Liver (tissue), 9 donors: ENCODE data around the gene NHSL2. TPM values are rescaled to one million over a fixed set of nuclear protein-coding genes. Genes with fewer than 3 reads are reported as not detected.
"Not testable (repeated sequence)": the region's sequence is repeated elsewhere in the genome, so short reads cannot be mapped to it uniquely, and the experiment has no call there.

Experiments
- DNase-seq: peaks from one replicate; pipeline ENCODE4 v3.0.0-alpha.2; 2017; ENCODE audit warnings: low spot score
- H3K27ac ChIP-seq, 2 donors: one replicate each; pipeline ENCODE4 v1.7.0; 2013; ENCODE audit warnings: inconsistent platforms in 2 of 2, low read length in 2 of 2, control low read depth in 1 of 2, low read depth in 1 of 2, mild to moderate bottlenecking in 1 of 2
- H3K27me3 ChIP-seq, 4 donors: one replicate each; pipeline versions ENCODE4 v1.6.1 to v1.7.0; 2013; ENCODE audit warnings: low read length in 3 of 4, inconsistent platforms in 1 of 4, mild to moderate bottlenecking in 1 of 4, moderate library complexity in 1 of 4; ENCODE audit not compliant: control insufficient read depth in 4 of 4, insufficient read depth in 4 of 4
- H3K36me3 ChIP-seq, 4 donors: one replicate each; pipeline versions ENCODE4 v1.6.1 to v1.7.0; 2013; ENCODE audit warnings: low read length in 3 of 4, mild to moderate bottlenecking in 3 of 4, low read depth in 1 of 4, moderate library complexity in 1 of 4; ENCODE audit not compliant: control insufficient read depth in 4 of 4, insufficient read depth in 3 of 4
- H3K4me1 ChIP-seq, 4 donors: one replicate each; pipeline versions ENCODE4 v1.6.1 to v1.7.0; 2013; ENCODE audit warnings: low read length in 3 of 4, mild to moderate bottlenecking in 3 of 4, moderate library complexity in 1 of 4; ENCODE audit not compliant: control insufficient read depth in 4 of 4, insufficient read depth in 4 of 4
- H3K4me3 ChIP-seq, 3 donors: one replicate each; pipeline versions ENCODE4 v1.6.1 to v1.7.0; 2013; ENCODE audit warnings: low read length in 3 of 3, control low read depth in 1 of 3, low read depth in 1 of 3, mild to moderate bottlenecking in 1 of 3
- H3K9ac ChIP-seq, 2 donors: one replicate each; pipeline ENCODE4 v1.7.0; 2013; ENCODE audit warnings: low read length in 2 of 2, mild to moderate bottlenecking in 2 of 2, moderate library complexity in 2 of 2, control low read depth in 1 of 2, low read depth in 1 of 2
- H3K9me3 ChIP-seq, 4 donors: one replicate each; pipeline versions ENCODE4 v1.6.1 to v1.7.0; 2013; ENCODE audit warnings: low read length in 3 of 4; ENCODE audit not compliant: control insufficient read depth in 4 of 4
- EGR1 ChIP-seq, 2 donors: IDR thresholded peaks; 2 replicates each; pipeline ENCODE4 v1.6.1; 2016 to 2018; ENCODE audit warnings: antibody characterized with exemption in 2 of 2, low read depth in 2 of 2
- FOXA1 ChIP-seq: IDR thresholded peaks from 2 replicates; pipeline ENCODE4 v1.6.1; 2016; ENCODE audit warnings: antibody characterized with exemption
- FOXA2 ChIP-seq: IDR thresholded peaks from 2 replicates; pipeline ENCODE4 v1.6.1; 2016; ENCODE audit warnings: antibody characterized with exemption
- GABPA ChIP-seq, 2 donors: IDR thresholded peaks in 1 of 2; conservative IDR thresholded peaks in 1 of 2; 2 replicates each; pipeline ENCODE4 v1.6.1; 2016; ENCODE audit warnings: antibody characterized with exemption in 2 of 2, mild to moderate bottlenecking in 1 of 2, moderate library complexity in 1 of 2
- HNF4A ChIP-seq, 2 donors: conservative IDR thresholded peaks; 2 replicates each; pipeline ENCODE4 v1.6.1; 2016; ENCODE audit warnings: antibody characterized with exemption in 2 of 2, mild to moderate bottlenecking in 2 of 2
- HNF4G ChIP-seq: IDR thresholded peaks from 2 replicates; pipeline ENCODE4 v1.6.1; 2016; ENCODE audit warnings: antibody characterized with exemption
- JUND ChIP-seq, 2 donors: IDR thresholded peaks; 2 replicates each; pipeline ENCODE4 v1.6.1; 2016; ENCODE audit warnings: antibody characterized with exemption in 2 of 2
- NR2F2 ChIP-seq: IDR thresholded peaks from 2 replicates; pipeline ENCODE4 v1.6.1; 2016; ENCODE audit warnings: antibody characterized with exemption
- RAD21 ChIP-seq, 2 donors: IDR thresholded peaks; 2 replicates each; pipeline ENCODE4 v1.6.1; 2016; ENCODE audit warnings: antibody characterized with exemption in 2 of 2, mild to moderate bottlenecking in 2 of 2
- RXRA ChIP-seq, 2 donors: IDR thresholded peaks; 2 replicates each; pipeline ENCODE4 v1.6.1; 2017 to 2018; ENCODE audit warnings: antibody characterized with exemption in 2 of 2, mild to moderate bottlenecking in 1 of 2
- SP1 ChIP-seq: IDR thresholded peaks from 2 replicates; pipeline ENCODE4 v1.6.1; 2018; ENCODE audit warnings: antibody characterized with exemption, mild to moderate bottlenecking
- TAF1 ChIP-seq: conservative IDR thresholded peaks from 2 replicates; pipeline ENCODE4 v1.6.1; 2016; ENCODE audit warnings: antibody characterized with exemption, mild to moderate bottlenecking
- YY1 ChIP-seq: IDR thresholded peaks from 2 replicates; pipeline ENCODE4 v1.6.1; 2016; ENCODE audit warnings: antibody characterized with exemption, mild to moderate bottlenecking
- WGBS: extraction: QIAGEN DNeasy Blood & Tissue Kit; methylation state at CpG from one replicate; pipeline ENCODE4 v1.1.7; 2013; 5-methylcytosine and 5-hydroxymethylcytosine counted together
- polyA plus RNA-seq, 2 donors: library from polyadenylated mRNA; stranded (reverse) in 1 of 2; unstranded in 1 of 2; fragments of 200-250 nt in 1 of 2; fragments of >200 nt in 1 of 2; fragmentation: Nextera tagmentation in 1 of 2; extraction: Ambion mirVana in 1 of 2; gene quantifications; one replicate each; pipeline versions ENCODE4 v1.2.1 to v1.2.3, GENCODE V29; 2013 to 2015
- total RNA-seq, 2 donors: library from RNA; depleted of rRNA; stranded (reverse); fragments of >200 nt; gene quantifications; one replicate each; pipeline ENCODE4 v1.2.3, GENCODE V29; 2014
- TF ChIP-seq, protein P1 (sequence below): IDR thresholded peaks from 2 replicates; pipeline ENCODE4 v1.6.1; 2016; ENCODE audit warnings: antibody characterized with exemption
- TF ChIP-seq, protein P2 (sequence below): IDR thresholded peaks from 2 replicates; pipeline ENCODE4 v1.6.1; 2016; ENCODE audit warnings: antibody characterized with exemption
- TF ChIP-seq, protein P3 (sequence below): IDR thresholded peaks from 2 replicates; pipeline ENCODE4 v1.6.1; 2016; ENCODE audit warnings: antibody characterized with exemption, mild to moderate bottlenecking
- TF ChIP-seq, protein P4 (sequence below): fragments of 150-350 bp; IDR thresholded peaks from 2 replicates; pipeline ENCODE4 v1.5.1; 2017; ENCODE audit warnings: improper control_type of control experiment, low read depth, low read length; ENCODE audit not compliant: missing input control
- TF ChIP-seq, protein P5 (sequence below): IDR thresholded peaks from 2 replicates; pipeline ENCODE4 v1.6.1; 2016; ENCODE audit warnings: antibody characterized with exemption
- donor health status: healthy.
- donor health status: healthy.
- donor health status: healthy.
- donor health status: healthy.
- donor health status: healthy.

The NHSL2 gene
- total RNA-seq: 1 to 10 TPM; 1.2 to 1.3 TPM
- under 1 TPM; 0.45 to 0.97 TPM for polyA plus RNA-seq

DNA sequence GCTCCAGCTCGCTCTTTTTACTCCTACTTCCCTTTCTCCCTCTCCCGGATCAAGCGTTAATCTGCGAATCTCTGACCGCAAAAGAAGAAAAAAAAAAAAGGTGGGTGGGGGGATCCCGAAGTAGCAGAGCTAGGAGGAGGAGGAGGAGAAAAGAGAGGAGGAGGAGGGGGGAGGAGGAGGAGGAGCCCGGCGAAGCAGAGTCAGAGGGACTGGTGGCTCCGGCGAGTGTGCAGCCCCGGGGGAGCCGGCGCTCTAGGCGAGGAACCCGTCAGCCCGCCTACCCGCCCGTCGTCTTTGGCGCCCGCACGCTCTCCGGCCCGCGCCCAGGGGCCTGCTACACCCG, at the start of gene NHSL2:
TSS of gene NHSL2 (plus strand) at position 203 of the 343 bp plus-strand sequence.
- H3K36me3 ChIP-seq: no peaks in the 10 kb centered on the region
- peak within 1 kb of the TSS in 1 of 3 donors; percentile 47 for H3K4me3 ChIP-seq
- WGBS: 4% methylated on average over 26 of the region's 26 CpGs
- peaks cover 0 to 12% (median 2%) of the 10 kb centered on the region in 4 donors for H3K4me1 ChIP-seq
- no peak for DNase-seq
- TF ChIP-seq, protein P1, sequence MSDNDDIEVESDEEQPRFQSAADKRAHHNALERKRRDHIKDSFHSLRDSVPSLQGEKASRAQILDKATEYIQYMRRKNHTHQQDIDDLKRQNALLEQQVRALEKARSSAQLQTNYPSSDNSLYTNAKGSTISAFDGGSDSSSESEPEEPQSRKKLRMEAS: no peak
- TF ChIP-seq GABPA (IDR thresholded peaks at IDR 0.05 in 1 of 2, conservative IDR thresholded peaks at IDR 0.05 in 1 of 2) (no peak), HNF4G (no peak), RXRA (IDR thresholded peaks at IDR 0.05) (no peak), SP1 (no peak), HNF4A (conservative IDR thresholded peaks at IDR 0.05) (no peak)
- TF ChIP-seq, protein P2, sequence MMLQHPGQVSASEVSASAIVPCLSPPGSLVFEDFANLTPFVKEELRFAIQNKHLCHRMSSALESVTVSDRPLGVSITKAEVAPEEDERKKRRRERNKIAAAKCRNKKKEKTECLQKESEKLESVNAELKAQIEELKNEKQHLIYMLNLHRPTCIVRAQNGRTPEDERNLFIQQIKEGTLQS: no peak
- no peak within 1 kb of the TSS for H3K27ac ChIP-seq
- no peak within 1 kb of the TSS for H3K9ac ChIP-seq
- H3K27me3 ChIP-seq: peaks cover 0 to 5% (median 0%) of the 10 kb centered on the region in 4 donors
- H3K9me3 ChIP-seq: no peaks in the 10 kb centered on the region

DNA sequence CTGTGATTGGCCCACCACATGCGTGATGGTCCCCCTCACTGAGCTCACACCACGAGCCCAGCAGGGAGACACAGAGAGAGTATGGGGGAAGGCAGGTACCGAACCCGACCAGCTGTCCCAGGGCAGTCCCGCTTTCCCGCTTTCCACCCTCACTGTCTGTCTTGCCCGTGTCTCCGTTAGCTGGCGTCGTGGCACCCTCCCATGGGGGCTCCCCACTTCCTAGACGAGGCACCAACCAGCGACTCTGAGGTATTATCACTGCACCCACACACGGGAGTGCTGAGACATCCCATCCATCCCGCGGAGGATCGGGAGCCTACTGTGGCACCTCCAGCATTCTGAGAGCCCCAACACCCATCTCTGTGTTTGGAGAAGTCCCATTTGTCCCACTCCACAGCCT, 43.0 kb upstream of the NHSL2 start:
- TF ChIP-seq YY1: no peak
- TF ChIP-seq FOXA1: no peak
- TF ChIP-seq RXRA (IDR thresholded peaks at IDR 0.05): no peak
- TF ChIP-seq HNF4G: no peak
- TF ChIP-seq, protein P3, sequence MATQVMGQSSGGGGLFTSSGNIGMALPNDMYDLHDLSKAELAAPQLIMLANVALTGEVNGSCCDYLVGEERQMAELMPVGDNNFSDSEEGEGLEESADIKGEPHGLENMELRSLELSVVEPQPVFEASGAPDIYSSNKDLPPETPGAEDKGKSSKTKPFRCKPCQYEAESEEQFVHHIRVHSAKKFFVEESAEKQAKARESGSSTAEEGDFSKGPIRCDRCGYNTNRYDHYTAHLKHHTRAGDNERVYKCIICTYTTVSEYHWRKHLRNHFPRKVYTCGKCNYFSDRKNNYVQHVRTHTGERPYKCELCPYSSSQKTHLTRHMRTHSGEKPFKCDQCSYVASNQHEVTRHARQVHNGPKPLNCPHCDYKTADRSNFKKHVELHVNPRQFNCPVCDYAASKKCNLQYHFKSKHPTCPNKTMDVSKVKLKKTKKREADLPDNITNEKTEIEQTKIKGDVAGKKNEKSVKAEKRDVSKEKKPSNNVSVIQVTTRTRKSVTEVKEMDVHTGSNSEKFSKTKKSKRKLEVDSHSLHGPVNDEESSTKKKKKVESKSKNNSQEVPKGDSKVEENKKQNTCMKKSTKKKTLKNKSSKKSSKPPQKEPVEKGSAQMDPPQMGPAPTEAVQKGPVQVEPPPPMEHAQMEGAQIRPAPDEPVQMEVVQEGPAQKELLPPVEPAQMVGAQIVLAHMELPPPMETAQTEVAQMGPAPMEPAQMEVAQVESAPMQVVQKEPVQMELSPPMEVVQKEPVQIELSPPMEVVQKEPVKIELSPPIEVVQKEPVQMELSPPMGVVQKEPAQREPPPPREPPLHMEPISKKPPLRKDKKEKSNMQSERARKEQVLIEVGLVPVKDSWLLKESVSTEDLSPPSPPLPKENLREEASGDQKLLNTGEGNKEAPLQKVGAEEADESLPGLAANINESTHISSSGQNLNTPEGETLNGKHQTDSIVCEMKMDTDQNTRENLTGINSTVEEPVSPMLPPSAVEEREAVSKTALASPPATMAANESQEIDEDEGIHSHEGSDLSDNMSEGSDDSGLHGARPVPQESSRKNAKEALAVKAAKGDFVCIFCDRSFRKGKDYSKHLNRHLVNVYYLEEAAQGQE: no peak
- TF ChIP-seq, protein P2: no peak
- TF ChIP-seq, protein P1: no peak
- TF ChIP-seq HNF4A (conservative IDR thresholded peaks at IDR 0.05): no peak
- no peak for TF ChIP-seq FOXA2
- TF ChIP-seq, protein P4, sequence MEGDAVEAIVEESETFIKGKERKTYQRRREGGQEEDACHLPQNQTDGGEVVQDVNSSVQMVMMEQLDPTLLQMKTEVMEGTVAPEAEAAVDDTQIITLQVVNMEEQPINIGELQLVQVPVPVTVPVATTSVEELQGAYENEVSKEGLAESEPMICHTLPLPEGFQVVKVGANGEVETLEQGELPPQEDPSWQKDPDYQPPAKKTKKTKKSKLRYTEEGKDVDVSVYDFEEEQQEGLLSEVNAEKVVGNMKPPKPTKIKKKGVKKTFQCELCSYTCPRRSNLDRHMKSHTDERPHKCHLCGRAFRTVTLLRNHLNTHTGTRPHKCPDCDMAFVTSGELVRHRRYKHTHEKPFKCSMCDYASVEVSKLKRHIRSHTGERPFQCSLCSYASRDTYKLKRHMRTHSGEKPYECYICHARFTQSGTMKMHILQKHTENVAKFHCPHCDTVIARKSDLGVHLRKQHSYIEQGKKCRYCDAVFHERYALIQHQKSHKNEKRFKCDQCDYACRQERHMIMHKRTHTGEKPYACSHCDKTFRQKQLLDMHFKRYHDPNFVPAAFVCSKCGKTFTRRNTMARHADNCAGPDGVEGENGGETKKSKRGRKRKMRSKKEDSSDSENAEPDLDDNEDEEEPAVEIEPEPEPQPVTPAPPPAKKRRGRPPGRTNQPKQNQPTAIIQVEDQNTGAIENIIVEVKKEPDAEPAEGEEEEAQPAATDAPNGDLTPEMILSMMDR: no peak
- TF ChIP-seq EGR1 (IDR thresholded peaks at IDR 0.05; ENCODE audit: low read depth in 2 of 2): no peak
- TF ChIP-seq JUND (IDR thresholded peaks at IDR 0.05): no peak
- no peak for TF ChIP-seq SP1
- TF ChIP-seq, protein P5, sequence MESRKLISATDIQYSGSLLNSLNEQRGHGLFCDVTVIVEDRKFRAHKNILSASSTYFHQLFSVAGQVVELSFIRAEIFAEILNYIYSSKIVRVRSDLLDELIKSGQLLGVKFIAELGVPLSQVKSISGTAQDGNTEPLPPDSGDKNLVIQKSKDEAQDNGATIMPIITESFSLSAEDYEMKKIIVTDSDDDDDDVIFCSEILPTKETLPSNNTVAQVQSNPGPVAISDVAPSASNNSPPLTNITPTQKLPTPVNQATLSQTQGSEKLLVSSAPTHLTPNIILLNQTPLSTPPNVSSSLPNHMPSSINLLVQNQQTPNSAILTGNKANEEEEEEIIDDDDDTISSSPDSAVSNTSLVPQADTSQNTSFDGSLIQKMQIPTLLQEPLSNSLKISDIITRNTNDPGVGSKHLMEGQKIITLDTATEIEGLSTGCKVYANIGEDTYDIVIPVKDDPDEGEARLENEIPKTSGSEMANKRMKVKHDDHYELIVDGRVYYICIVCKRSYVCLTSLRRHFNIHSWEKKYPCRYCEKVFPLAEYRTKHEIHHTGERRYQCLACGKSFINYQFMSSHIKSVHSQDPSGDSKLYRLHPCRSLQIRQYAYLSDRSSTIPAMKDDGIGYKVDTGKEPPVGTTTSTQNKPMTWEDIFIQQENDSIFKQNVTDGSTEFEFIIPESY: no peak
- TF ChIP-seq NR2F2: no peak
- no peak for TF ChIP-seq RAD21 (IDR thresholded peaks at IDR 0.05)
- no peak for TF ChIP-seq TAF1
- TF ChIP-seq GABPA (IDR thresholded peaks at IDR 0.05 in 1 of 2, conservative IDR thresholded peaks at IDR 0.05 in 1 of 2): no peak
- Histone ChIP-seq H3K4me1 (no peaks in the 10 kb centered on the region), H3K27me3 (peaks cover 0 to 2% (median 0%) of the 10 kb centered on the region in 4 donors), H3K27ac (no peak overlapping the region), H3K36me3 (no peaks in the 10 kb centered on the region), H3K4me3 (no peak overlapping the region), H3K9ac (no peak overlapping the region), H3K9me3 (no peaks in the 10 kb centered on the region)
- WGBS: 91% methylated on average over 16 of the region's 16 CpGs
- DNase-seq: no peak

DNA sequence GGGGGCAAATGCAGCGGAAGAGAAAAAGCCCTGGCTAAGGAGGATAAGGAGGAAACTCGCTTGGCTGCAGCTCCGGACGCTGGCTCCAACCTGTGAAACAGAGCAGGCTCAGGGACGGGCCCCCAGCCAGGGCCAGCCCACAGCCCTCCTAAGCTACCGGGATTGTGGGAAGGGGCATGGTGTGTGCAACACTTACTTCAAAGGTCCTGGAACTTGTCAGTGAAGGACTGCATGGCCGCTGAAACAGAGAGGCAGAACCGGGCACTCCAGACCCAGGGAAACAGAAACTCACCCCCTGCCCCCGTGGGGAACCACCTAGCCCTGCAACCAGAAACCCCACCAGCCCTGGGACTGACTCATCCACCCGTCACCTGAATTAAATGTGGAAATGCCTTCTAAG, 41.1 kb upstream of the NHSL2 start:
- H3K27ac ChIP-seq, H3K27me3 ChIP-seq, DNase-seq, H3K9ac ChIP-seq, H3K4me1 ChIP-seq, H3K36me3 ChIP-seq, H3K4me3 ChIP-seq, H3K9me3 ChIP-seq: not testable (repeated sequence)
- WGBS: 41% methylated on average over 8 of the region's 10 CpGs
